Motor neuron (in vitro differentiated cells): ENCODE measurements around the gene CSF2. TPM values are rescaled to one million over a fixed set of nuclear protein-coding genes. Genes with fewer than 3 reads are reported as not detected.

Source experiments
- ATAC-seq, 8 experiments: fragments of 200-7000 bp; cut with Tn5 transposase; replicated peaks in 6 of 8; 2 replicates each; pipeline ENCODE4 v1.8.0; 2021; ENCODE audit warnings: mild to moderate bottlenecking in 8 of 8, moderate library complexity in 8 of 8
- H3K27ac ChIP-seq, 2 donors: fragments of 250-450 bp; sonication (Bioruptor Pico); 2 replicates each; pipeline ENCODE4 v1.9.0; 2021; ENCODE audit warnings: antibody characterized with exemption in 2 of 2, mild to moderate bottlenecking in 2 of 2, moderate library complexity in 1 of 2
- H3K4me1 ChIP-seq, 2 donors: fragments of 250-450 bp; sonication (Bioruptor Pico); replicated peaks in 1 of 2; 2 replicates each; pipeline ENCODE4 v1.6.1; 2021; ENCODE audit warnings: antibody characterized with exemption in 2 of 2, mild to moderate bottlenecking in 2 of 2, moderate library complexity in 1 of 2
- H3K4me3 ChIP-seq, 5 donors: fragments of 250-450 bp; sonication (Bioruptor Pico); 2 replicates each; pipeline ENCODE4 v1.9.0; 2021; ENCODE audit warnings: antibody characterized with exemption in 5 of 5, mild to moderate bottlenecking in 5 of 5, moderate library complexity in 4 of 5
- WGBS, 10 experiments: fragments of 450-650 bp; shearing (Covaris generic); methylation state at CpG; one replicate each; pipeline ENCODE4 v1.0.0; 2022; 5-methylcytosine and 5-hydroxymethylcytosine counted together
- in situ Hi-C, 9 experiments: fragments of 400-800 bp; cut with MboI; loops; one replicate each; pipeline ENCODE4 v1.15.0; 2021; ENCODE audit warnings: low sequenced_read_pairs in 9 of 9, low pct_unique_long_range_greater_than_20kb in 2 of 9; ENCODE audit not compliant: unreplicated experiment in 9 of 9
- total RNA-seq, 8 experiments: library from RNA; unstranded; fragments of 300-600 nt; gene quantifications; 2 replicates each; pipeline versions ENCODE4 v1.2.3 to v1.2.4, GENCODE V29; 2022

Gene CSF2
- total RNA-seq, 8 experiments from 2014 or later = not detected

- ATAC-seq = peak in 3 of 8 experiments; percentile 57 to 77 (median 73)
- H3K27ac ChIP-seq = no peak overlapping the region
- in situ Hi-C loops = no loop called here
- 0 to 78% (median 42%) methylated on average over 2 to 5 of the region's 7 CpGs; no CpG with 5 or more reads in 3 of the 10 experiments for WGBS, 10 experiments
- peaks cover 3 to 5% of the 10 kb centered on the region in 2 donors for H3K4me1 ChIP-seq
- H3K4me3 ChIP-seq = no peak overlapping the region
Measured at GRCh38 chr5:132046880-132047299, 26.7 kb upstream of the CSF2 start.

- in situ Hi-C loops = no loop called here
- Histone ChIP-seq H3K4me3 (no peak overlapping the region), H3K27ac (no peak overlapping the region), H3K4me1 (peaks cover 3 to 5% of the 10 kb centered on the region in 2 donors)
- ATAC-seq = no peak
- 0 to 100% (median 77%) methylated on average over 1 to 3 of the region's 4 CpGs; no CpG with 5 or more reads in 4 of the 10 experiments for WGBS, 10 experiments
Measured at GRCh38 chr5:132049093-132049492, 24.5 kb upstream of the CSF2 start.

GRCh38 chr5:132049559-132049958 lies 24.0 kb upstream of the CSF2 start:
- no peak for ATAC-seq
- Histone ChIP-seq H3K4me1 (peaks cover 3 to 5% of the 10 kb centered on the region in 2 donors), H3K4me3 (no peak overlapping the region), H3K27ac (no peak overlapping the region)
- in situ Hi-C loops = no loop called here
- 67 to 100% (median 85%) methylated on average over 1 to 10 of the region's 12 CpGs; no CpG with 5 or more reads in 2 of the 10 experiments for WGBS, 10 experiments

GRCh38 chr5:132050136-132050535 lies 23.5 kb upstream of the CSF2 start:
- in situ Hi-C loops = no loop called here
- 32 to 100% (median 70%) methylated on average over 1 to 3 of the region's 5 CpGs; no CpG with 5 or more reads in 7 of the 10 experiments for WGBS, 10 experiments
- no peak for ATAC-seq
- H3K4me3 ChIP-seq = no peak overlapping the region
- H3K4me1 ChIP-seq = peaks cover 3 to 5% of the 10 kb centered on the region in 2 donors
- H3K27ac ChIP-seq = no peak overlapping the region

- WGBS, 10 experiments = 33 to 81% (median 63%) methylated on average over 1 to 6 of the region's 9 CpGs; no CpG with 5 or more reads in 6 of the 10 experiments
- Histone ChIP-seq H3K4me1 (peaks cover 3 to 5% of the 10 kb centered on the region in 2 donors), H3K4me3 (no peak overlapping the region), H3K27ac (no peak overlapping the region)
- peak in 3 of 8 experiments; percentile 58 to 71 (median 65) for ATAC-seq
- in situ Hi-C loops = no loop called here
Measured at GRCh38 chr5:132050661-132051552, 22.7 kb upstream of the CSF2 start.

- in situ Hi-C loops = no loop called here
- no peak for ATAC-seq
- Histone ChIP-seq H3K27ac (no peak overlapping the region), H3K4me3 (no peak overlapping the region), H3K4me1 (peaks cover 3 to 5% of the 10 kb centered on the region in 2 donors)
- WGBS, 10 experiments = 0 to 100% (median 60%) methylated on average over 1 to 5 of the region's 10 CpGs; no CpG with 5 or more reads in 3 of the 10 experiments
Measured at GRCh38 chr5:132052520-132052919, 21.1 kb upstream of the CSF2 start.

GRCh38 chr5:132053483-132053882 lies 20.1 kb upstream of the CSF2 start:
- H3K4me1 ChIP-seq = peaks cover 3 to 5% of the 10 kb centered on the region in 2 donors
- in situ Hi-C loops = no loop called here
- ATAC-seq = no peak

GRCh38 chr5:132054031-132054696 lies 19.4 kb upstream of the CSF2 start:
- WGBS, 10 experiments = 57 to 100% (median 78%) methylated on average over 1 to 5 of the region's 10 CpGs; no CpG with 5 or more reads in 3 of the 10 experiments
- Histone ChIP-seq H3K27ac (no peak overlapping the region), H3K4me3 (no peak overlapping the region), H3K4me1 (peaks cover 3 to 5% of the 10 kb centered on the region in 2 donors)
- in situ Hi-C loops = no loop called here
- ATAC-seq = no peak

More at GRCh38 chr5:132053483-132053882, 20.1 kb upstream of the CSF2 start:
- 17 to 100% (median 71%) methylated on average over 1 to 4 of the region's 4 CpGs; no CpG with 5 or more reads in 5 of the 10 experiments for WGBS, 10 experiments
- H3K27ac ChIP-seq = no peak overlapping the region
- H3K4me3 ChIP-seq = no peak overlapping the region

GRCh38 chr5:132054697-132055440 lies 18.7 kb upstream of the CSF2 start:
- no peak overlapping the region for H3K4me3 ChIP-seq
- in situ Hi-C loops = no loop called here
- ATAC-seq = no peak
- H3K4me1 ChIP-seq = peaks cover 3 to 5% of the 10 kb centered on the region in 2 donors
- no peak overlapping the region for H3K27ac ChIP-seq
- WGBS, 10 experiments = 67 to 100% (median 80%) methylated on average over 1 to 2 of the region's 9 CpGs; no CpG with 5 or more reads in 5 of the 10 experiments

GRCh38 chr5:132055441-132055807 lies 18.2 kb upstream of the CSF2 start:
- in situ Hi-C loops = no loop called here
- no peak overlapping the region for H3K27ac ChIP-seq
- H3K4me3 ChIP-seq = no peak overlapping the region
- H3K4me1 ChIP-seq = peaks cover 3 to 5% of the 10 kb centered on the region in 2 donors
- 40 to 100% (median 100%) methylated on average over 1 of the region's 1 CpG; no CpG with 5 or more reads in 6 of the 10 experiments for WGBS, 10 experiments
- no peak for ATAC-seq

GRCh38 chr5:132055808-132056609 lies 17.6 kb upstream of the CSF2 start:
- in situ Hi-C loops = no loop called here
- Histone ChIP-seq H3K4me3 (no peak overlapping the region), H3K4me1 (peaks cover under 1% of the 10 kb centered on the region in 2 donors), H3K27ac (no peak overlapping the region)
- 13 to 100% (median 82%) methylated on average over 3 to 4 of the region's 12 CpGs; no CpG with 5 or more reads in 5 of the 10 experiments for WGBS, 10 experiments
- ATAC-seq = peak in 3 of 8 experiments; percentile 44 to 90 (median 61)
